Mucosa of stomach (tissue), 1 donor: Measurements from ENCODE around the gene PYGB.

Experiments
- H3K27me3 ChIP-seq: one replicate; pipeline ENCODE4 v1.7.0; 2013; ENCODE audit warnings: mild to moderate bottlenecking, low read length; ENCODE audit not compliant: control insufficient read depth, insufficient read depth
- H3K36me3 ChIP-seq: one replicate; pipeline ENCODE4 v1.7.0; 2013; ENCODE audit warnings: low read length; ENCODE audit not compliant: control insufficient read depth, insufficient read depth
- H3K4me1 ChIP-seq: one replicate; pipeline ENCODE4 v1.7.0; 2013; ENCODE audit warnings: mild to moderate bottlenecking, low read length; ENCODE audit not compliant: control insufficient read depth, insufficient read depth
- H3K4me3 ChIP-seq: one replicate; pipeline ENCODE4 v1.7.0; 2013; ENCODE audit warnings: low read length
- H3K9ac ChIP-seq: one replicate; pipeline ENCODE4 v1.7.0; 2013; ENCODE audit warnings: mild to moderate bottlenecking, low read length, moderate library complexity
- H3K9me3 ChIP-seq: one replicate; pipeline ENCODE4 v1.7.0; 2013; ENCODE audit warnings: mild to moderate bottlenecking, low read length, moderate library complexity; ENCODE audit not compliant: control insufficient read depth
- donor health status: Pancreatic carcinoma.

Gene PYGB

GRCh38 chr20:25272223-25273000, 24.5 kb downstream of the PYGB start:
- no peak overlapping the region for H3K9ac ChIP-seq
- H3K27me3 ChIP-seq, result no peaks in the 10 kb centered on the region
- no peaks in the 10 kb centered on the region for H3K36me3 ChIP-seq
- H3K9me3 ChIP-seq, result no peaks in the 10 kb centered on the region
- no peak overlapping the region for H3K4me3 ChIP-seq
- no peaks in the 10 kb centered on the region for H3K4me1 ChIP-seq

- Histone ChIP-seq H3K9ac (no peak overlapping the region), H3K4me1 (no peaks in the 10 kb centered on the region), H3K9me3 (no peaks in the 10 kb centered on the region), H3K36me3 (no peaks in the 10 kb centered on the region), H3K27me3 (no peaks in the 10 kb centered on the region), H3K4me3 (no peak overlapping the region)
These were observed 25.2 kb downstream of the PYGB start for GRCh38 chr20:25273046-25273445.

- Histone ChIP-seq H3K4me1 (no peaks in the 10 kb centered on the region), H3K9me3 (no peaks in the 10 kb centered on the region), H3K36me3 (no peaks in the 10 kb centered on the region), H3K4me3 (no peak overlapping the region), H3K27me3 (no peaks in the 10 kb centered on the region), H3K9ac (no peak overlapping the region)
These were observed 25.9 kb downstream of the PYGB start for GRCh38 chr20:25273541-25274358.

DNA sequence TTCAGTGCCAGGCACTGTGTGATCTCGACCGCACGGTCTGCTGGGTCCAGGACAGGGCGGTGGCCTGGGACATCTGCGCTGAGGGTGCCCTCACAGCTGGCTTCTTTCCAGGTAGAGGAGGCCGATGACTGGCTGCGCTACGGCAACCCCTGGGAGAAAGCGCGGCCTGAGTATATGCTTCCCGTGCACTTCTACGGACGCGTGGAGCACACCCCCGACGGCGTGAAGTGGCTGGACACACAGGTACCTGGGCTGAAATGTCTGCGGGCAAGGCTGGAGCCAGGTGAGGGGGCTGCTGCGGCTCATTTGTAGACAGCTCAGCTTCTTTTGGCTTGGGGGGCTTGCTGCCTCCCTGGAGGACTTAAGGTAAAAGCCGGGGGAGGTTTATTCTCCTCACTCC, 26.6 kb downstream of the PYGB start:
- H3K36me3 ChIP-seq, result no peaks in the 10 kb centered on the region
- no peak overlapping the region for H3K4me3 ChIP-seq
- H3K9ac ChIP-seq, result no peak overlapping the region
- H3K27me3 ChIP-seq, result no peaks in the 10 kb centered on the region
- no peaks in the 10 kb centered on the region for H3K4me1 ChIP-seq
- no peaks in the 10 kb centered on the region for H3K9me3 ChIP-seq

GRCh38 chr20:25274891-25275812, 27.3 kb downstream of the PYGB start:
- Histone ChIP-seq H3K36me3 (no peaks in the 10 kb centered on the region), H3K9me3 (no peaks in the 10 kb centered on the region), H3K4me3 (no peak overlapping the region), H3K4me1 (no peaks in the 10 kb centered on the region), H3K27me3 (no peaks in the 10 kb centered on the region), H3K9ac (no peak overlapping the region)

DNA sequence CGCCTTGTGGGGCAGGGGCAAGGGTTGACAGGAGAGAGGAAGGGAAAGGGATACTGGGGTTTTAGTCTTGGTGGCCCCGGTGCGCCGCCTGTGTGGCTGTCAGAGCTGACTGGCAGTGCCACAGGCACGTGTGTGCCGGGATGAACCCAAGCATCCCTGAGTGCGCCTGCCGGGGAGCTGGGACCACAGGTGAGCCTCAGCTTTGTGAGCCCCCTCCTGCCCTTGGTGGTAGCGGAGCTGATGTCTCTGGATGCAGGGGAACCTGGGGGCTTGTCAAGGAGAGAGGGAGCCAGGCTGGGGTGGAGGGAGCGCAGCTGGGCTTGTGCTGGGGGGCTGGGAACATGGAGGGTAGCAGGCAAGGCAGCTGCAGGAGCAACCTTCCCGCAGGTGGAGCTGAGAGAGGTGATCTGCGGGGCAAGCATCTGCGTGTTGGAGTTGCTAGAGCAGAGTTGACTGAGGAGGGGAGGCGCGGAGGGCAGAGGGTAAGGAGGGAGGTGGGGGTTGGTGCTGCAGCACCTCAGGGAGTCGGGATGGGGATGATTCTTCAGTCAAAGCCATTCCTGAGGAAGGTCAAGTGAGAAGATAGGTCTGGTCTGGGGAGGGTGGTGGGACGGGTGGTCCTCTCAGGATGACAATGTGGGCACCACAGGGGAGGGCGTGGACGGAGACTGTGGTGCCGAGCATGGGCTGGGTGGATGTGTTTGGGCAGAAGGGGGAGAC, 28.1 kb downstream of the PYGB start:
- Histone ChIP-seq H3K4me1 (no peaks in the 10 kb centered on the region), H3K9ac (no peak overlapping the region), H3K4me3 (no peak overlapping the region), H3K36me3 (no peaks in the 10 kb centered on the region), H3K27me3 (no peaks in the 10 kb centered on the region), H3K9me3 (no peaks in the 10 kb centered on the region)

DNA sequence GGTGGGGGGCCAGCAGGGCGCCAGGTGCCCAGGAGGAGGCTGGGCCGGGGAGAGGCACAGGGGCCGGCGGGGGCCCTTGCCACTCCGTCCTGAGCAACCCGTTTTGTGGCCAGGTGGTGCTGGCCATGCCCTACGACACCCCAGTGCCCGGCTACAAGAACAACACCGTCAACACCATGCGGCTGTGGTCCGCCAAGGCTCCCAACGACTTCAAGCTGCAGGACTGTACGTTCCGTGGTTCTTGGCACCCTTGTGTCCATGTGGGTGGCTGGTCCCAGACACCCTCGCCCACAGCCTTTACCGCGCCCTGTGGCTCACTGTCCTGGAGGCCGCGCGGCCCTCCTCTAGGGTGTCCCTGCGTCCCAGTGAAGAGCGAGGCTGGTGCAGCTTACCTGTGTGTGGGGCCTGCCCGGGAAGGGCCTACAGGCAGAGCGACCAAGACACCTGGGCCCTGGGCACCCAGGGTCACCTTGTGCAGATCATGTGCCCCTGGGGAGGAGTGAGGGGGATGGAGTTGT, 28.7 kb downstream of the PYGB start:
- H3K4me3 ChIP-seq, result no peak overlapping the region
- H3K4me1 ChIP-seq, result no peaks in the 10 kb centered on the region
- H3K36me3 ChIP-seq, result no peaks in the 10 kb centered on the region
- H3K9ac ChIP-seq, result no peak overlapping the region
- H3K9me3 ChIP-seq, result no peaks in the 10 kb centered on the region
- H3K27me3 ChIP-seq, result no peaks in the 10 kb centered on the region

DNA sequence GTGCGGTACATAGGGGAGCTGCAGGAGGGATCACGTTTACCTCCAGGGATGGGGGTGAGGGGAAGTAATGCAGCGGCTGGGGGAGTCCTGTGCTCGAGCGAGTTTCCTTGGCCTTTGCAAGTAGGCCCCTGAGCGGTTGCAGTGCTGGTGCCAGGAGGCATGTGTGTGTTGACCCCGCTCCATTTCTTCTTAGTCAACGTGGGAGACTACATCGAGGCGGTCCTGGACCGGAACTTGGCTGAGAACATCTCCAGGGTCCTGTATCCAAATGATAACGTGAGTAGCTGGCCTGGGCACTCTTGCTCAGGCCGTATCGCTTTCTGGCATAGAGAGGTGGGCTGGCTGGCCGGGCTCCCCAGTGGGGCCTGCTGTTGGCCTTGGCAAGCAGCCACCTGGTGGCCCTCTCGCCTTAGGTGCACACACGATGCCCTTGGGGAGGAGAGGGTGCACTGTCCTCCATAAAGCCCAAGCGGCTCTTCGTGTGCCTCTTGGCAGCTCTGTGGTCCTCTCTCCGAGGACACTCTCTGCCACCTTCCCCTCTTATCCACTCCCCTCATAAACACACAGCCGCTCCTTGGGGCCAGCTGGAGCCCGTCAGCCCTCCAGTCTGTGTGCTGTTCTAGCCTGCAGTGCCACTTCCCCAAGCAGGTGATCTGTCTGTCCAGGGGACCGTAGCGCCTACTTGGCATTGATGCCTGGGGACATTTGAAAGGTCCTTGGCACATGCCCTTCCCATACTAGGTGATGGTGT, 29.3 kb downstream of the PYGB start:
- Histone ChIP-seq H3K27me3 (no peaks in the 10 kb centered on the region), H3K4me1 (no peaks in the 10 kb centered on the region), H3K4me3 (no peak overlapping the region), H3K9ac (no peak overlapping the region), H3K36me3 (peaks cover 1% of the 10 kb centered on the region), H3K9me3 (no peaks in the 10 kb centered on the region)

GRCh38 chr20:25277941-25278521, 30.1 kb downstream of the PYGB start:
- Histone ChIP-seq H3K4me1 (no peaks in the 10 kb centered on the region), H3K36me3 (peaks cover 6% of the 10 kb centered on the region), H3K4me3 (no peak overlapping the region), H3K9ac (no peak overlapping the region), H3K27me3 (no peaks in the 10 kb centered on the region), H3K9me3 (no peaks in the 10 kb centered on the region)

DNA sequence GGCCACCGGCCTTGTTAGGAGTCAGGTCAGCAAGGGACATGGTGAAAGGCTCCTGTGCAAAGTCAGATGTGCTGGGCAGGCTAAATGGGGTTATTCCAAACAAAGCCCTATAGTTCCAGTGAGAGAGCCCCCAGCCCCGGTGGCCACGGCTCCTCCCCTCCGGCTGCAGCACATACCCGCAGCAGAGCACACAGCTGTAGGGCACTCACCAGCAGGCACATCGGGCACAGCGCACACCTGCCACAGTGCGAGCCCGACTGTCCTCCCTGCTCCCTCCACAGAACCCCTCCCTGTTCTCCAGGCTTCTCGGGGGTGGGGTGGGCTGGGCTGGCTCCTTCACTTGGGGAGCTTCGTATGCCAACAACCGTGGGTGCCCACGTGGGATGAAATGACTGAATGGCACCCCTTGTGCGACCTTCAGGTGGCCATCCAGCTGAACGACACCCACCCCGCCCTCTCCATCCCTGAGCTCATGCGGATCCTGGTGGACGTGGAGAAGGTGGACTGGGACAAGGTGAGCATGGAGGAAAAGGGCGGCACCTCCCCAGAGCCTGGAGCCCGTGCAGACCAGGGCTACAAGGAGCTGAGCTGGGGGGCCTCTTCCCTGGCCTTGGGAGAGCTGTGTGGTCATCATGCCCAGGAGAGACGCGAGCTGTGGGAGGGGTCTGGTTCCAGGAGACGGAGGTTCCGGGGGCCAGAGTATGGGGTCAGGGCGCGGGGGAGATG, 30.9 kb downstream of the PYGB start:
- H3K4me3 ChIP-seq, result no peak overlapping the region
- H3K27me3 ChIP-seq, result no peaks in the 10 kb centered on the region
- no peaks in the 10 kb centered on the region for H3K4me1 ChIP-seq
- peaks cover 7% of the 10 kb centered on the region for H3K36me3 ChIP-seq
- H3K9me3 ChIP-seq, result no peaks in the 10 kb centered on the region
- H3K9ac ChIP-seq, result no peak overlapping the region
